Body of pancreas (tissue), 4 donors: Measurements from ENCODE around the gene MAP4K4.

ENCODE experiments used
- CTCF ChIP-seq, 7 experiments: fragments of 450-650 bp in 4 of 7; fragments of 200-600 bp in 3 of 7; sonication (generic) in 3 of 7; IDR thresholded peaks; one replicate each; pipeline ENCODE4 v1.5.1; 2016 to 2019; ENCODE audit warnings: antibody characterized with exemption in 7 of 7
- POLR2A ChIP-seq, 3 donors: fragments of 450-650 bp; IDR thresholded peaks; one replicate each; pipeline ENCODE4 v1.6.1; 2016; ENCODE audit warnings: antibody characterized with exemption in 3 of 3, mild to moderate bottlenecking in 2 of 3

- TF ChIP-seq CTCF (IDR thresholded peaks at IDR 0.05) (no peak), POLR2A (IDR thresholded peaks at IDR 0.05) (no peak)
Measured at GRCh38 chr2:101852824-101853223, 155.3 kb downstream of the MAP4K4 start.
